GM12878 (cell line): ENCODE data around the gene SAMSN1. TPM values are rescaled to one million over a fixed set of nuclear protein-coding genes. Genes with fewer than 3 reads are reported as not detected.

ENCODE experiments used
- ATAC-seq: fragments of 200-7000 bp; cut with Tn5 transposase; 3 replicates; pipeline ENCODE4 v1.9.1; 2020; ENCODE audit warnings: mild to moderate bottlenecking, moderate library complexity
- BruUV-seq: library from RNA; stranded (reverse); fragments of 400-500 nt; replicated peaks from 2 replicates; lab custom pipeline; 2021; lab: Mats Ljungman, UMichigan
- CTCF ChIA-PET: fragments of 300-600 bp; sonication (Branson Sonifier 250); formaldehyde crosslinking; extraction: SDS; loops from one replicate; lab custom pipeline; 2021; ENCODE audit warnings: inconsistent platforms; lab: Yijun Ruan, JAX
- POLR2A ChIA-PET: fragments of 350-600 bp; formaldehyde crosslinking; extraction: SDS; loops from one replicate; lab custom pipeline; 2021; ENCODE audit warnings: inconsistent platforms; lab: Charles Lee
- RAD21 ChIA-PET: fragments of 300-600 bp; sonication (Branson Sonifier 250); formaldehyde crosslinking; loops from one replicate; lab custom pipeline; 2023; ENCODE audit warnings: antibody characterized with exemption; ENCODE audit not compliant: unreplicated experiment; lab: Charles Lee
- SMC1A ChIA-PET: fragments of 300-600 bp; sonication (Branson Sonifier 250); formaldehyde crosslinking; loops from one replicate; lab custom pipeline; 2023; ENCODE audit not compliant: unreplicated experiment, uncharacterized antibody; lab: Charles Lee
- DNase-seq: peaks from one replicate; pipeline ENCODE4 v3.0.0-alpha.2; 2011; ENCODE audit warnings: low read depth, low spot score
- FAIRE-seq: peaks from 3 replicates; lab custom pipeline; 2011; peaks lifted over from hg19 to GRCh38; lab: Jason Lieb, UNC
- H2AFZ ChIP-seq: 2 replicates; pipeline ENCODE4 v1.6.0; 2011; ENCODE audit warnings: low read depth, low read length, control low read depth; ENCODE audit not compliant: control insufficient read depth
- H3K27ac ChIP-seq: 2 replicates; pipeline ENCODE4 v1.5.1; 2011; ENCODE audit warnings: control low read depth; ENCODE audit not compliant: control insufficient read depth, insufficient read depth
- H3K27me3 ChIP-seq, 2 experiments: replicated peaks in 1 of 2; 2 replicates each; pipeline versions ENCODE4 v1.6.0 to v1.6.1; 2011; ENCODE audit warnings: low read length in 1 of 2; ENCODE audit not compliant: control insufficient read depth in 2 of 2, insufficient read depth in 2 of 2
- H3K36me3 ChIP-seq, 2 experiments: 2 replicates each; pipeline ENCODE4 v1.5.1; 2011; ENCODE audit warnings: low read length in 1 of 2; ENCODE audit not compliant: control insufficient read depth in 2 of 2, insufficient read depth in 2 of 2
- H3K4me1 ChIP-seq: 2 replicates; pipeline ENCODE4 v1.6.1; 2011; ENCODE audit warnings: mild to moderate bottlenecking, low read length, moderate library complexity, mixed read lengths; ENCODE audit not compliant: control insufficient read depth, insufficient read depth
- H3K4me2 ChIP-seq: 2 replicates; pipeline ENCODE4 v1.6.0; 2011; ENCODE audit warnings: control low read depth; ENCODE audit not compliant: control insufficient read depth, insufficient read depth
- H3K4me3 ChIP-seq: fragments of 200-600 bp; sonication (generic); 2 replicates; pipeline ENCODE4 v1.5.1; 2016
- H3K79me2 ChIP-seq: 2 replicates; pipeline ENCODE4 v1.6.0; 2011; ENCODE audit warnings: low read length; ENCODE audit not compliant: control insufficient read depth, insufficient read depth
- H3K9ac ChIP-seq: 2 replicates; pipeline ENCODE4 v1.8.0; 2011; ENCODE audit warnings: low read length, control low read depth, mixed read lengths; ENCODE audit not compliant: control insufficient read depth, insufficient read depth
- H3K9me3 ChIP-seq: replicated peaks from 3 replicates; pipeline ENCODE4 v1.5.1; 2011; ENCODE audit warnings: mild to moderate bottlenecking, low read length; ENCODE audit not compliant: control insufficient read depth, insufficient read depth
- H4K20me1 ChIP-seq: 2 replicates; pipeline ENCODE4 v1.6.0; 2011; ENCODE audit not compliant: control insufficient read depth, insufficient read depth
- EP300 ChIP-seq, 2 experiments: fragments of 150-350 bp in 1 of 2; IDR thresholded peaks; 2 replicates each; pipeline ENCODE4 v1.6.1; 2011 to 2012; ENCODE audit warnings: low read depth in 2 of 2, low read length in 2 of 2, borderline replicate concordance in 1 of 2, improper control_type of control experiment in 1 of 2, inconsistent platforms in 1 of 2; ENCODE audit not compliant: control insufficient read depth in 1 of 2
- FOXM1 ChIP-seq: IDR thresholded peaks from 2 replicates; pipeline ENCODE4 v1.6.1; 2012; ENCODE audit warnings: low read depth, mild to moderate bottlenecking, inconsistent platforms, low read length, moderate library complexity
- GATAD2B ChIP-seq: fragments of 450-650 bp; conservative IDR thresholded peaks from 2 replicates; pipeline ENCODE4 v1.6.1; 2017; ENCODE audit warnings: low read depth, mild to moderate bottlenecking, moderate library complexity
- HDAC6 ChIP-seq: fragments of 200-600 bp; sonication (generic); IDR thresholded peaks from one replicate; pipeline ENCODE4 v1.8.0; 2017; ENCODE audit warnings: antibody characterized with exemption; ENCODE audit not compliant: unreplicated experiment
- MTA2 ChIP-seq: fragments of 450-650 bp; IDR thresholded peaks from 2 replicates; pipeline ENCODE4 v1.6.1; 2016; ENCODE audit warnings: low read depth, mild to moderate bottlenecking, moderate library complexity
- MXI1 ChIP-seq: fragments of 150-350 bp; IDR thresholded peaks from 2 replicates; pipeline ENCODE4 v1.6.1; 2011; ENCODE audit warnings: low read depth, mild to moderate bottlenecking, inconsistent platforms, low read length, improper control_type of control experiment
- NR2F1 ChIP-seq: fragments of 450-650 bp; conservative IDR thresholded peaks from 2 replicates; pipeline ENCODE4 v1.6.1; 2017; ENCODE audit warnings: mild to moderate bottlenecking
- PML ChIP-seq: IDR thresholded peaks from 2 replicates; pipeline ENCODE4 v1.6.1; 2012; ENCODE audit warnings: low read length, inconsistent platforms
- POLR2A ChIP-seq: IDR thresholded peaks from 2 replicates; pipeline ENCODE4 v1.6.1; 2011; ENCODE audit warnings: low read depth, mild to moderate bottlenecking, low read length
- POLR2AphosphoS5 ChIP-seq: IDR thresholded peaks from 2 replicates; pipeline ENCODE4 v1.6.1; 2011; ENCODE audit warnings: mild to moderate bottlenecking, low read length, inconsistent platforms
- RBBP5 ChIP-seq: fragments of 200-600 bp; sonication (generic); conservative IDR thresholded peaks from 2 replicates; pipeline ENCODE4 v1.6.1; 2016
- YY1 ChIP-seq: IDR thresholded peaks from 2 replicates; pipeline ENCODE4 v1.6.1; 2011; ENCODE audit warnings: low read depth, mild to moderate bottlenecking, low read length
- WGBS: methylation state at CpG from one replicate; pipeline ENCODE4 v1.1.6; 2016; ENCODE audit warnings: low lambda C conversion rate; ENCODE audit not compliant: insufficient replicate concordance, insufficient coverage; ENCODE audit errors: missing lambda C conversion rate; 5-methylcytosine and 5-hydroxymethylcytosine counted together
- in situ Hi-C: fragments of 300-500 bp; cut with MboI; formaldehyde crosslinking; loops from 9 replicates; pipeline ENCODE4 v1.14.3; 2018; ENCODE audit warnings: mixed read lengths
- intact Hi-C: fragments of 100-400 bp; cut with micrococcal nuclease; formaldehyde crosslinking; loops from one replicate; pipeline ENCODE4 v1.14.2; 2022; ENCODE audit not compliant: unreplicated experiment
- polyA plus RNA-seq, 11 experiments: library from polyadenylated mRNA; depleted of rRNA in 4 of 11; unstranded in 6 of 11; stranded (reverse) in 5 of 11; fragments of >200 nt; fragmentation: Nextera tagmentation in 4 of 11; fragmentation: Illumina TruSeq in 1 of 11; extraction: Ambion mirVana in 4 of 11; extraction: Trizol in 1 of 11; gene quantifications; 1 replicate in 1 of 11; 2 replicates in 10 of 11; pipeline versions ENCODE4 v1.2.1 to v1.2.3, GENCODE V29; 2011 to 2016; ENCODE audit warnings: inconsistent platforms in 2 of 11, missing spikeins in 2 of 11, low read depth in 1 of 11
- total RNA-seq, 4 experiments: library from RNA; depleted of rRNA in 3 of 4; stranded (reverse); fragments of >200 nt in 3 of 4; fragmentation: Illumina TruSeq in 1 of 4; extraction: Trizol in 1 of 4; gene quantifications; 2 replicates each; pipeline versions ENCODE4 v1.2.1 to v1.2.3, GENCODE V29; 2013 to 2021
- TF ChIP-seq, protein P1 (sequence below): fragments of 450-650 bp; IDR thresholded peaks from 2 replicates; pipeline ENCODE4 v1.6.1; 2017; ENCODE audit warnings: low read depth, mild to moderate bottlenecking, moderate library complexity
- TF ChIP-seq, protein P2 (sequence below): fragments of 450-650 bp; formaldehyde crosslinking; IDR thresholded peaks from 2 replicates; pipeline ENCODE4 v1.4.0; 2022; ENCODE audit warnings: mild to moderate bottlenecking, moderate library complexity

The SAMSN1 gene
- total and polyA plus RNA-seq, 10 of the 15 experiments (the other 5 are each of a cell fraction or from before 2014, with no cell fraction given), result 23.2 to 102 (median 44.9) TPM

DNA sequence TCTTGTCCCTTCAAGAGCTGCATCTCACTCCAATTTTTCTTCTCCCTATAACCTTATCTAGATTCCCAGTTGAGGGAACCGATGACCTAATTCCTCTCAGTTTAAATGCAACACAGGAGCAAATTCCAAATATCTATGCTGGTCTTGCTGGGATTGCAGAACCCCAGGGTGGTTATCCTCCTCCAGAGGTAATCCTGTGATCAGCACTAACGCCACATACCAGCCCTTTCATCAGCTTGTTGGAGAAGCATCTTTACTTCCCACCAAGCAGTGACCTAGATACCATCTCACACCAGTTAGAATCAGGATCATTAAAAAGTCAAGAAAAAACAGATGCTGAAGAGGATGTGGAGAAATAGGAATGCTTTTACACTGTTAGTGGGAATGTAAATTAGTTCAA lies 52.4 kb downstream of the SAMSN1 start (continued):
- TF ChIP-seq EP300 (IDR thresholded peaks at IDR 0.05; ENCODE audit: borderline replicate concordance in 1 of 2, control insufficient read depth in 1 of 2, low read depth in 2 of 2, low read length in 2 of 2) (no peak), MTA2 (no peak), FOXM1 (no peak), HDAC6 (no peak), PML (no peak), GATAD2B (no peak), NR2F1 (no peak), YY1 (no peak), RBBP5 (no peak), MXI1 (no peak)
- TF ChIP-seq, protein P1, sequence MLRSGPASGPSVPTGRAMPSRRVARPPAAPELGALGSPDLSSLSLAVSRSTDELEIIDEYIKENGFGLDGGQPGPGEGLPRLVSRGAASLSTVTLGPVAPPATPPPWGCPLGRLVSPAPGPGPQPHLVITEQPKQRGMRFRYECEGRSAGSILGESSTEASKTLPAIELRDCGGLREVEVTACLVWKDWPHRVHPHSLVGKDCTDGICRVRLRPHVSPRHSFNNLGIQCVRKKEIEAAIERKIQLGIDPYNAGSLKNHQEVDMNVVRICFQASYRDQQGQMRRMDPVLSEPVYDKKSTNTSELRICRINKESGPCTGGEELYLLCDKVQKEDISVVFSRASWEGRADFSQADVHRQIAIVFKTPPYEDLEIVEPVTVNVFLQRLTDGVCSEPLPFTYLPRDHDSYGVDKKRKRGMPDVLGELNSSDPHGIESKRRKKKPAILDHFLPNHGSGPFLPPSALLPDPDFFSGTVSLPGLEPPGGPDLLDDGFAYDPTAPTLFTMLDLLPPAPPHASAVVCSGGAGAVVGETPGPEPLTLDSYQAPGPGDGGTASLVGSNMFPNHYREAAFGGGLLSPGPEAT, result no peak

DNA sequence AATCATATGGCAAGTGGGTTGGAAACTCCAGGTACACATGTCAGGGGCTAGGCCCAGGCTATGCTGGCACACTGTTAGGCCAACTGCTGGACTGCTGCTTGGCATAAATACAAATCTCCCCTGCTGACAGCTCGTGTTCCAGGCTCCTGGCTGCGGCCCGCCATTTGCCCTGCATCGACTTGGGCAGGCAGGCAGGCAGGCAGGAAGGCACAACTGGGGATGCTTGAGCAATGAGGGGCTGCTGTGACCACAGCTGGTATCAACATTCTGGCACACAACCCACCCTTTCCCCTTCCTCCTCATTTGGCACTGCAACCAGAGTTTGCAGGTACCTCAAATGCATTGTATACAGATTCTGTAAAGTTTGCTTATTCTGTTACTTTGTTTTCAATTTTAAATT lies 53.2 kb downstream of the SAMSN1 start:
- WGBS, result 84% methylated on average over 4 of the region's 4 CpGs
- ChIA-PET POLR2A (no interaction called here), RAD21 (no interaction called here), CTCF (no interaction called here), SMC1A (interaction anchor here (0.6 to 1.2 kb wide), 4 partner anchors 9 to 39 kb away, joined by 3 to 4 read pairs (median 4); no protein-coding TSS in a partner anchor)
- no peak overlapping the region for H2AFZ ChIP-seq
- H3K27ac ChIP-seq, result no peak overlapping the region
- H3K4me3 ChIP-seq, result no peak overlapping the region
- H3K9ac ChIP-seq, result no peak overlapping the region
- H3K4me1 ChIP-seq, result no peaks in the 10 kb centered on the region
- ATAC-seq, result no peak
- intact Hi-C loops, result no loop called here
- no peaks in the 10 kb centered on the region for H3K9me3 ChIP-seq
- H3K27me3 ChIP-seq, result no peaks in the 10 kb centered on the region
- no peak for DNase-seq
- TF ChIP-seq, protein P2, sequence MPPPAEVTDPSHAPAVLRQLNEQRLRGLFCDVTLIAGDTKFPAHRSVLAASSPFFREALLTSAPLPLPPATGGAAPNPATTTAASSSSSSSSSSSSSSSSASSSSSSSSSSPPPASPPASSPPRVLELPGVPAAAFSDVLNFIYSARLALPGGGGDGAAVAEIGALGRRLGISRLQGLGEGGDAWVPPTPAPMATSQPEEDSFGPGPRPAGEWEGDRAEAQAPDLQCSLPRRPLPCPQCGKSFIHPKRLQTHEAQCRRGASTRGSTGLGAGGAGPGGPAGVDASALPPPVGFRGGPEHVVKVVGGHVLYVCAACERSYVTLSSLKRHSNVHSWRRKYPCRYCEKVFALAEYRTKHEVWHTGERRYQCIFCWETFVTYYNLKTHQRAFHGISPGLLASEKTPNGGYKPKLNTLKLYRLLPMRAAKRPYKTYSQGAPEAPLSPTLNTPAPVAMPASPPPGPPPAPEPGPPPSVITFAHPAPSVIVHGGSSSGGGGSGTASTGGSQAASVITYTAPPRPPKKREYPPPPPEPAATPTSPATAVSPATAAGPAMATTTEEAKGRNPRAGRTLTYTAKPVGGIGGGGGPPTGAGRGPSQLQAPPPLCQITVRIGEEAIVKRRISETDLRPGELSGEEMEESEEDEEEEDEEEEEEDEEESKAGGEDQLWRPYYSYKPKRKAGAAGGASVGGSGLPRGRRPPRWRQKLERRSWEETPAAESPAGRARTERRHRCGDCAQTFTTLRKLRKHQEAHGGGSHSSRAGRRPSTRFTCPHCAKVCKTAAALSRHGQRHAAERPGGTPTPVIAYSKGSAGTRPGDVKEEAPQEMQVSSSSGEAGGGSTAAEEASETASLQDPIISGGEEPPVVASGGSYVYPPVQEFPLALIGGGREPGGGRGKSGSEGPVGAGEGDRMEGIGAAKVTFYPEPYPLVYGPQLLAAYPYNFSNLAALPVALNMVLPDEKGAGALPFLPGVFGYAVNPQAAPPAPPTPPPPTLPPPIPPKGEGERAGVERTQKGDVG (CRISPR knock-in tag), result no peak
- TF ChIP-seq POLR2AphosphoS5 (peak; percentile 50; the same call in 1 of the 2 replicates), POLR2A (peak; percentile 23; the same call in 1 of the 2 replicates)
- in situ Hi-C loops, result no loop called here
- H3K4me2 ChIP-seq, result no peak overlapping the region
- no peak for FAIRE-seq
- H4K20me1 ChIP-seq, result no peaks in the 10 kb centered on the region
- no TSS peak for BruUV-seq
- H3K79me2 ChIP-seq, result no peaks in the 10 kb centered on the region; the same call in 1 of the 2 replicates
- H3K36me3 ChIP-seq, result peaks cover 6 to 32% of the 10 kb centered on the region in 2 experiments; a peak in 3 of 4 replicates
